Nephron (organoid): ENCODE measurements around the gene SLC12A8.

Experiments used
- H3K27ac Mint-ChIP-seq, 3 experiments: 2 replicates each; pipeline ENCODE4 v1.8.0; 2020; ENCODE audit warnings: mixed read lengths in 3 of 3, mild to moderate bottlenecking in 2 of 3, moderate library complexity in 1 of 3
- H3K27me3 Mint-ChIP-seq: 2 replicates; pipeline ENCODE4 v1.8.0; 2021; ENCODE audit warnings: low read depth, mild to moderate bottlenecking, moderate library complexity, mixed read lengths
- H3K36me3 Mint-ChIP-seq: 2 replicates; pipeline ENCODE4 v1.8.0; 2020; ENCODE audit warnings: low read depth, mixed read lengths
- H3K4me1 Mint-ChIP-seq: 2 replicates; pipeline ENCODE4 v1.8.0; 2020; ENCODE audit warnings: mixed read lengths
- H3K4me3 Mint-ChIP-seq, 3 experiments: 2 replicates each; pipeline ENCODE4 v1.8.0; 2020; ENCODE audit warnings: mild to moderate bottlenecking in 3 of 3, mixed read lengths in 3 of 3, moderate library complexity in 2 of 3
- H3K9me3 Mint-ChIP-seq: 2 replicates; pipeline ENCODE4 v1.8.0; 2020; ENCODE audit warnings: mixed read lengths
- TF ChIP-seq, protein P1 (sequence below), 3 experiments: fragments of 200-600 bp; sonication (generic); IDR thresholded peaks; one replicate each; pipeline ENCODE4 v1.5.0; 2021; ENCODE audit warnings: antibody characterized with exemption in 3 of 3; ENCODE audit not compliant: unreplicated experiment in 3 of 3

SLC12A8 gene

DNA sequence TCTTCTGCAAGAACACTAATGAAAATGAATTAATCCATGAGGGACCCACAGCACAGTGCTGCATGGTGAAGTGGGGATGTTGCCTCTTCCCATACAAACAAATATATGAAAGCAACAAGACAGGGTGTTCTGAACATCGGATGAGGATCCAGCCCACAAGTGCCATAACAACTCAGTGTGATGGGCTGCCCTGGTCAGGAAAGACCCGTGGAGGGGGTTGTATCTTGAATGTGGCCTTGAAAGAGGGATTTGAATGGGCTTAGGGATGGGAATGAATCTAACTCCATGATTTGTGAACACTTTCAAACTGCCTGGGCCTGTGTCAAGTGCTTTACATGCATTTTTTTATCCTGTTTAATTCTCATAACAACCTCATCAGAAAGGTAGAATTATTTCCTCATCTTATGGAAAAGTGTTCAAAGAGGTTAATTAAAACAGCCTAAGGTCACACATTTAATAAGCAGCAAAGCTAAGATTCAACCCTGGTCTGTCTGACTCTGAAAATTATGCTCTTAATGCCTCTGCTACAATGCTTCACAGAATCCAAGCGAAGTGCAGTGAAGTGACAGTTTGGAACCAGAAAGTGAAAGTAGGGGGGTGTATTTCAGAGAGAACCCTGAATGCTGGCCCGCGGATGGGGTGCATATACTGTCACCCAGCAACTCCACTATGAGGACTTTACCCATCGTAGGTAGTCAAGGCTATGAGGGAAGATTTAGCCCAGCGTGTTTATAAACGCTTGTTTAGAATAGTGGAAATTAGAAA is 91.1 kb downstream of the SLC12A8 start:
- TF ChIP-seq, protein P1, sequence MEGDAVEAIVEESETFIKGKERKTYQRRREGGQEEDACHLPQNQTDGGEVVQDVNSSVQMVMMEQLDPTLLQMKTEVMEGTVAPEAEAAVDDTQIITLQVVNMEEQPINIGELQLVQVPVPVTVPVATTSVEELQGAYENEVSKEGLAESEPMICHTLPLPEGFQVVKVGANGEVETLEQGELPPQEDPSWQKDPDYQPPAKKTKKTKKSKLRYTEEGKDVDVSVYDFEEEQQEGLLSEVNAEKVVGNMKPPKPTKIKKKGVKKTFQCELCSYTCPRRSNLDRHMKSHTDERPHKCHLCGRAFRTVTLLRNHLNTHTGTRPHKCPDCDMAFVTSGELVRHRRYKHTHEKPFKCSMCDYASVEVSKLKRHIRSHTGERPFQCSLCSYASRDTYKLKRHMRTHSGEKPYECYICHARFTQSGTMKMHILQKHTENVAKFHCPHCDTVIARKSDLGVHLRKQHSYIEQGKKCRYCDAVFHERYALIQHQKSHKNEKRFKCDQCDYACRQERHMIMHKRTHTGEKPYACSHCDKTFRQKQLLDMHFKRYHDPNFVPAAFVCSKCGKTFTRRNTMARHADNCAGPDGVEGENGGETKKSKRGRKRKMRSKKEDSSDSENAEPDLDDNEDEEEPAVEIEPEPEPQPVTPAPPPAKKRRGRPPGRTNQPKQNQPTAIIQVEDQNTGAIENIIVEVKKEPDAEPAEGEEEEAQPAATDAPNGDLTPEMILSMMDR (IDR thresholded peaks at IDR 0.05; ENCODE audit: unreplicated experiment in 3 of 3): no peak
- no peaks in the 10 kb centered on the region for H3K9me3 Mint-ChIP-seq
- H3K27ac Mint-ChIP-seq: peak overlapping the region; percentile 76 to 95 (median 82)
- H3K4me1 Mint-ChIP-seq: peaks cover 58% of the 10 kb centered on the region
- H3K27me3 Mint-ChIP-seq: peaks cover 7% of the 10 kb centered on the region
- no peaks in the 10 kb centered on the region for H3K36me3 Mint-ChIP-seq
- peak overlapping the region in 2 of 3 experiments; percentile 78 for H3K4me3 Mint-ChIP-seq

DNA sequence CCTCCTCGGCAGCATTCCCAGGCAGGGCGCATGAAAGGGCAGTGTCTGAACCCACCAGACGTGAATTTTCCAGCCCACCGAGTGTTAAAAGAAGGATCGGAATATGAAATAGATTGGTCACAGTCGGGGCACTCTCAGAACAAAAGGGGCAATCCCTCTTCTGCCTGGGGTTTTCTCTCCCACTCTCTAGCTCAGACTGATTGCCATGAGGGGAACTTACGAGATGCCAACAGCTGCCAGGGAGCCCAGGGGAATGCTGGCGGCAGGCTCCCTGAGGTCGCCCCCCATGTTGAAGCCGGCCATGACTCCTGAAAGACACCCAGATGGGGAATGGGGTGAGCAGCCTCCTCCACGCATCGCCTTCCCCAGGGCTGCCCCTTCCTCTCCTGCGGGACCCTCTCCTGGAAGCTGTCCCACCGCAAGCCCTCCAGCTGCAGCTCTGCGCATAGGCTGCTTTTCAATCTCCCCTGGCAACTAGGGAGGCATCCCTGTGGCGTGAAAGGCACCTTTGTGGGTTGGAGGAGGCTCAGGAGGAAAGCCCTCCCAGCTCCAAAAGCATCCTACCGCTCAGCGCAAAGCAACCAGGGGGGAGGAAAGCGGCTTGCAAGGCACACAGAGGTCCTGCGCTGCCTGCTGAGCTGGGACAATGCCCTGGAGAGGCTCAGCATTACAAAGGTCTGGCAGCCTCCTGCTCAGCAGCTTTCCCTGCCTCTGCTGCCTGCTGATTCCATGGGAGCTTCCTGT is 92.0 kb downstream of the SLC12A8 start:
- Mint-ChIP-seq H3K36me3 (no peaks in the 10 kb centered on the region), H3K9me3 (no peaks in the 10 kb centered on the region), H3K27ac (peak overlapping the region; percentile 76 to 95 (median 82)), H3K4me1 (peaks cover 60% of the 10 kb centered on the region), H3K27me3 (peaks cover 7% of the 10 kb centered on the region), H3K4me3 (peak overlapping the region; percentile 58 to 78 (median 78))
- TF ChIP-seq, protein P1 (IDR thresholded peaks at IDR 0.05; ENCODE audit: unreplicated experiment in 3 of 3): no peak

GRCh38 chr3:125119752-125120378 is 92.7 kb downstream of the SLC12A8 start:
- no peaks in the 10 kb centered on the region for H3K9me3 Mint-ChIP-seq
- H3K27ac Mint-ChIP-seq: peak overlapping the region; percentile 76 to 95 (median 82)
- peaks cover 67% of the 10 kb centered on the region for H3K4me1 Mint-ChIP-seq
- H3K36me3 Mint-ChIP-seq: no peaks in the 10 kb centered on the region
- H3K4me3 Mint-ChIP-seq: peak overlapping the region; percentile 58 to 78 (median 78)
- H3K27me3 Mint-ChIP-seq: peaks cover 7% of the 10 kb centered on the region
- TF ChIP-seq, protein P1 (IDR thresholded peaks at IDR 0.05; ENCODE audit: unreplicated experiment in 3 of 3): no peak

DNA sequence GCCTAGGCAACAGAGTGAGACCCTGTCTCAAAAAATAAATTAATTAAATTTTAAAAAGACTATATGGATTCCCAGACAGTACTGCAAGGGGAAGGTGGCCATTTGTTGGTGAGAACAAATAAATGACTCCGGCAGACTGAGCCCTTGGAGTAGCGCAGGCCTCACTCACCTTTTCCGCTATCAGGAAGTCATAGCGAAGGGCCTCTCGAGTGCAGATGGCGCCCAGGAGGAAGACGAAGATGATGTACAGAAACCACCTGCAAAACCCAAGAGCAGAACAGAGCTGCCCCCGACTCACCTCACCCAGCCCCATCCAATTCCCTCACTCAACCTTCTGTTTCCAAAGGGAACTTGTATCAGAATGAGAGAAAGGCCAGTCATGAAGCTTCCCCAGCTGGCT is 93.9 kb downstream of the SLC12A8 start:
- Mint-ChIP-seq H3K4me1 (peaks cover 64% of the 10 kb centered on the region), H3K9me3 (no peaks in the 10 kb centered on the region), H3K27me3 (peaks cover 7% of the 10 kb centered on the region), H3K4me3 (peak overlapping the region in 1 of 3 experiments; percentile 36), H3K36me3 (no peaks in the 10 kb centered on the region), H3K27ac (peak overlapping the region in 2 of 3 experiments; percentile 42 to 59)
- TF ChIP-seq, protein P1 (IDR thresholded peaks at IDR 0.05; ENCODE audit: unreplicated experiment in 3 of 3): no peak

DNA sequence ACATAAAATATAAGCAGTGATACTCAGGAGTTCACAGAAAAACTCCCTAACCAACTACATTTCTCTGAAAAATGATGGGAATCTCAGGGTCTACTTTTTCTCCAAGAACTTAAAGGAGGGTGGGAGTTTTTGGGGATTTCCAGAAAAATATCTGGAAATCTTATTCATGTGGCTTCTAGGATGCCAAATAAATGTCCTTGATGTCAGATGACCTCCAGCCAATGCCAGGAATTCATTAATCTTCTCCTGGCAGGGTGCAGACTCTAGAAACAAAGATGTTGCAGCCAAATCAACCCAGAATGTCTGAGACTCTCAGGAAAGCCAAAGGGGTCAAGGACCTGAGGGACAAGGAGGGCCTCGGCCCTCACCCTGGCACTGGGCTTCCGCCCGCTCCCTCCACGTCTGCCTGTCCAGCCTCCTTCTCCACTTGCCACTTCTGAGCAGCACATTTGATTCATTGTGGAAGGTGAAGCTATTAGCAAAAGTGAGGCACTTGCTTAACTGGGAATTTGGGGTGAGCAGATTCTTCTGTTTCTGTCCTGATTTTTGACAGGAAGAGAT is 94.8 kb downstream of the SLC12A8 start:
- H3K4me3 Mint-ChIP-seq: no peak overlapping the region

More for the DNA sequence above, 94.8 kb downstream of the SLC12A8 start:
- TF ChIP-seq, protein P1 (IDR thresholded peaks at IDR 0.05; ENCODE audit: unreplicated experiment in 3 of 3): no peak
- Mint-ChIP-seq H3K27me3 (peaks cover 7% of the 10 kb centered on the region), H3K27ac (peak overlapping the region in 1 of 3 experiments; percentile 42), H3K36me3 (no peaks in the 10 kb centered on the region), H3K4me1 (peaks cover 60% of the 10 kb centered on the region), H3K9me3 (no peaks in the 10 kb centered on the region)
